ENCODE measurements around the gene PMF1. TPM values are rescaled to one million over a fixed set of nuclear protein-coding genes. Genes with fewer than 3 reads are reported as not detected.
"Not testable (repeated sequence)": the region's sequence is repeated elsewhere in the genome, so short reads cannot be mapped to it uniquely, and the experiment has no call there.

Gene PMF1
- total RNA-seq = 47.1 and 65.8 TPM in 2 replicates

GRCh38 chr1:156212833-156213643 is at the start of gene PMF1:
Gene PMF1, plus strand, starts transcription at chr1:156213007. Its CDS starts 9 bp downstream, at chr1:156213016.
- DNase-seq (ENCODE audit: low read depth) = peak; percentile 90

- no peak for DNase-seq (ENCODE audit: low read depth)
These were observed 49.1 kb upstream of the PMF1 start for GRCh38 chr1:156163712-156164111.

GRCh38 chr1:156164125-156164831 is 48.5 kb upstream of the PMF1 start:
- DNase-seq (ENCODE audit: low read depth) = no peak

GRCh38 chr1:156165083-156165482 is 47.7 kb upstream of the PMF1 start:
- DNase-seq (ENCODE audit: low read depth) = no peak

GRCh38 chr1:156167536-156167935 is 45.3 kb upstream of the PMF1 start:
- no peak for DNase-seq (ENCODE audit: low read depth)

GRCh38 chr1:156172696-156173470 is 39.9 kb upstream of the PMF1 start:
- DNase-seq (ENCODE audit: low read depth) = no peak

- DNase-seq (ENCODE audit: low read depth) = no peak
These were observed 36.1 kb upstream of the PMF1 start for GRCh38 chr1:156176610-156177210.

- no peak for DNase-seq (ENCODE audit: low read depth)
These were observed 34.7 kb upstream of the PMF1 start for GRCh38 chr1:156177919-156178654.

GRCh38 chr1:156180471-156180870 is 32.3 kb upstream of the PMF1 start:
- no peak for DNase-seq (ENCODE audit: low read depth)

- peak; percentile 42 for DNase-seq (ENCODE audit: low read depth)
These were observed 31.3 kb upstream of the PMF1 start for GRCh38 chr1:156181391-156181924.

GRCh38 chr1:156182010-156182779 is 30.6 kb upstream of the PMF1 start:
- not testable (repeated sequence) for DNase-seq (ENCODE audit: low read depth)

GRCh38 chr1:156186347-156187177 is 26.2 kb upstream of the PMF1 start:
- DNase-seq (ENCODE audit: low read depth) = not testable (repeated sequence)

GRCh38 chr1:156190265-156190664 is 22.5 kb upstream of the PMF1 start:
- DNase-seq (ENCODE audit: low read depth) = not testable (repeated sequence)

GRCh38 chr1:156191292-156191964 is 21.4 kb upstream of the PMF1 start:
- no peak for DNase-seq (ENCODE audit: low read depth)

- DNase-seq (ENCODE audit: low read depth) = peak; percentile 6
These were observed 19.7 kb upstream of the PMF1 start for GRCh38 chr1:156193208-156193487.

GRCh38 chr1:156193488-156194299 is 19.1 kb upstream of the PMF1 start, which contains the start of gene SLC25A44:
Gene SLC25A44, plus strand, starts transcription at chr1:156194104. Its CDS starts 5,744 bp downstream, at chr1:156199848.
- peak; percentile 98 for DNase-seq (ENCODE audit: low read depth)

GRCh38 chr1:156194300-156194652 is 18.5 kb upstream of the PMF1 start:
- no peak for DNase-seq (ENCODE audit: low read depth)

GRCh38 chr1:156195853-156196252 is 17.0 kb upstream of the PMF1 start:
- no peak for DNase-seq (ENCODE audit: low read depth)

All from renal cortical epithelial cell (primary cell).